Pancreas (tissue), 10 donors: ENCODE data around the gene F2RL3. TPM values are rescaled to one million over a fixed set of nuclear protein-coding genes. Genes with fewer than 3 reads are reported as not detected.

ENCODE experiments used
- ATAC-seq, 4 donors: fragments of 200-7000 bp; cut with Tn5 transposase; one replicate each; pipeline versions ENCODE4 v1.8.0 to v1.9.1; 2020; ENCODE audit warnings: mild to moderate bottlenecking in 4 of 4, moderate library complexity in 4 of 4
- DNase-seq, 6 donors: peaks; one replicate each; pipeline ENCODE4 v3.0.0-alpha.2; 2020
- FAIRE-seq: peaks from 2 replicates; lab custom pipeline; 2012; peaks lifted over from hg19 to GRCh38; lab: Jason Lieb, UNC
- H3K27ac ChIP-seq, 4 donors: fragments of 200-600 bp; sonication (generic); 1 replicate in 3 of 4; 2 replicates in 1 of 4; pipeline versions ENCODE4 v1.5.0 to v1.8.0; 2020
- H3K27me3 ChIP-seq, 4 donors: fragments of 200-600 bp; one replicate each; pipeline ENCODE4 v1.8.0; 2021
- H3K36me3 ChIP-seq, 3 donors: fragments of 200-600 bp; sonication (generic) in 1 of 3; one replicate each; pipeline versions ENCODE4 v1.5.0 to v1.8.0; 2020 to 2021
- H3K4me1 ChIP-seq, 3 donors: fragments of 200-600 bp; one replicate each; pipeline ENCODE4 v1.8.0; 2021
- H3K4me3 ChIP-seq, 4 donors: fragments of 200-600 bp; sonication (generic) in 2 of 4; one replicate each; pipeline versions ENCODE4 v1.5.0 to v1.8.0; 2020 to 2021
- H3K9me3 ChIP-seq, 4 donors: fragments of 200-600 bp; one replicate each; pipeline ENCODE4 v1.8.0; 2021
- WGBS, 2 donors: extraction: QIAGEN DNeasy Blood & Tissue Kit; methylation state at CpG; one replicate each; pipeline ENCODE4 v1.1.7; 2013; 5-methylcytosine and 5-hydroxymethylcytosine counted together
- intact Hi-C, 3 donors: fragments of 100-400 bp; cut with DNase I; formaldehyde crosslinking; loops; one replicate each; pipeline versions ENCODE4 v1.11.1 to v1.14.2; 2022
- polyA plus RNA-seq, 2 donors: library from polyadenylated mRNA; stranded (reverse); fragments of 200-250 nt; gene quantifications; one replicate each; pipeline ENCODE4 v1.2.3, GENCODE V29; 2013
- total RNA-seq, 6 donors: library from RNA; stranded (reverse); fragmentation: NEBNext Ultra II Directional in 4 of 6; extraction: Animal tissue kit (Norgen Biotek cat#: 25700) in 4 of 6; gene quantifications; one replicate each; pipeline versions ENCODE4 v1.2.1 to v1.2.4, GENCODE V29; 2021 to 2023
- TF ChIP-seq, protein P1 (sequence below), 4 donors: fragments of 200-600 bp; sonication (generic) in 3 of 4; IDR thresholded peaks; one replicate each; pipeline versions ENCODE4 v1.5.0 to v1.8.0; 2021; ENCODE audit warnings: antibody characterized with exemption in 4 of 4
- donor health status: healthy with polysubstance abuse.
- donor health status: DM: no; HTN: no; CAD: no; lungs with moderate emphysema.
- donor health status: DM: no; HTN: no; CAD: no.
- donor health status: control.
- donor health status: control.
- donor health status: Bipolar disorder and iron deficiency.
- donor health status: DM: yes; HTN: yes; CAD: no.
- donor health status: DM: no; HTN: no; CAD: no.
- donor health status: DM: no; HTN: no; CAD: no.
- donor health status: DM: yes; HTN: yes; CAD: no.

F2RL3 gene
- total RNA-seq (1 to 10 TPM in 5 of 6 donors, under 1 TPM in 1; 0.24 to 4.4 (median 1.2) TPM), polyA plus RNA-seq (1 to 10 TPM; 2.4 to 9.0 TPM)

DNA sequence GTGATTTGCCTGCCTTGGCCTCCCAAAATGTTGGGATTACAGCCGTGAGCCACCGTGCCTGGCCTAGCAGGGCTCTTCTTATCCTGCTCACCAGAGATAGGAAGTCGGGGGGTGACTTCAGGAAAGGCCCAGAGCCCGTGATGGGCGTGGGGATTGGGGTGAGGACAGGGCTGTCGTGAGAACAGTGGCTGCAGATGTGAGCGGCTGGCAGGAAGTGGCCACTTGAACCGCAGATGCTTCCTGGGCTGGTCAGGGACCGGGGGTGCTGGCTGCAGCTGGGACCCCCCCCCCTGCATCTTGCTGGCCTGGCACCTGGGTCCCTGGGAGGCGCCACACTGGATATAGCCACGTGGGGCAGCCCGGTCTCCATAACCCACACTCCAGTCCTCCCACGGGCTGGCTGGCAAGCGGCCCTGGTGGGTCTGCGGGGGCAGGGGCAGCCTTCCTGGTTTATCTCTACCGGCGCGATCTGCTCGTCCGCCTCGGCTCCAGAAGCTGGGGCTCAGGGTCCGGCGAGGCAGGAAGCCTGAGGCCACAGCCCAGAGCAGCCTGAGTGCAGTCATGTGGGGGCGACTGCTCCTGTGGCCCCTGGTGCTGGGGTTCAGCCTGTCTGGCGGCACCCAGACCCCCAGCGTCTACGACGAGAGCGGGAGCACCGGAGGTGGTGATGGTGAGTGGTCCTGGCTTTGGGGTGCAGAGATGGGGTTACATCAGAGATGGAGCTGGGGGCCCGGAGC lies at the start of gene F2RL3:
Gene F2RL3 (plus strand): TSS at position 371 of the 737 bp plus-strand sequence. CDS start 191 bp downstream, at position 562.
- ATAC-seq (peak in 2 of 4 donors; percentile 13 to 37), DNase-seq (peak in 1 of 6 donors; percentile 64), FAIRE-seq (no peak)
- Histone ChIP-seq H3K9me3 (no peaks in the 10 kb centered on the region), H3K36me3 (no peaks in the 10 kb centered on the region), H3K4me1 (no peaks in the 10 kb centered on the region), H3K4me3 (peak within 1 kb of the TSS in 1 of 4 donors; percentile 2), H3K27ac (peak within 1 kb of the TSS in 1 of 4 donors; percentile 37), H3K27me3 (no peaks in the 10 kb centered on the region)
- TF ChIP-seq, protein P1, sequence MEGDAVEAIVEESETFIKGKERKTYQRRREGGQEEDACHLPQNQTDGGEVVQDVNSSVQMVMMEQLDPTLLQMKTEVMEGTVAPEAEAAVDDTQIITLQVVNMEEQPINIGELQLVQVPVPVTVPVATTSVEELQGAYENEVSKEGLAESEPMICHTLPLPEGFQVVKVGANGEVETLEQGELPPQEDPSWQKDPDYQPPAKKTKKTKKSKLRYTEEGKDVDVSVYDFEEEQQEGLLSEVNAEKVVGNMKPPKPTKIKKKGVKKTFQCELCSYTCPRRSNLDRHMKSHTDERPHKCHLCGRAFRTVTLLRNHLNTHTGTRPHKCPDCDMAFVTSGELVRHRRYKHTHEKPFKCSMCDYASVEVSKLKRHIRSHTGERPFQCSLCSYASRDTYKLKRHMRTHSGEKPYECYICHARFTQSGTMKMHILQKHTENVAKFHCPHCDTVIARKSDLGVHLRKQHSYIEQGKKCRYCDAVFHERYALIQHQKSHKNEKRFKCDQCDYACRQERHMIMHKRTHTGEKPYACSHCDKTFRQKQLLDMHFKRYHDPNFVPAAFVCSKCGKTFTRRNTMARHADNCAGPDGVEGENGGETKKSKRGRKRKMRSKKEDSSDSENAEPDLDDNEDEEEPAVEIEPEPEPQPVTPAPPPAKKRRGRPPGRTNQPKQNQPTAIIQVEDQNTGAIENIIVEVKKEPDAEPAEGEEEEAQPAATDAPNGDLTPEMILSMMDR (IDR thresholded peaks at IDR 0.05) = no peak
- 34 to 38% methylated on average over 30 to 31 of the region's 31 CpGs for WGBS, 2 donors
- intact Hi-C loops = no loop called here

DNA sequence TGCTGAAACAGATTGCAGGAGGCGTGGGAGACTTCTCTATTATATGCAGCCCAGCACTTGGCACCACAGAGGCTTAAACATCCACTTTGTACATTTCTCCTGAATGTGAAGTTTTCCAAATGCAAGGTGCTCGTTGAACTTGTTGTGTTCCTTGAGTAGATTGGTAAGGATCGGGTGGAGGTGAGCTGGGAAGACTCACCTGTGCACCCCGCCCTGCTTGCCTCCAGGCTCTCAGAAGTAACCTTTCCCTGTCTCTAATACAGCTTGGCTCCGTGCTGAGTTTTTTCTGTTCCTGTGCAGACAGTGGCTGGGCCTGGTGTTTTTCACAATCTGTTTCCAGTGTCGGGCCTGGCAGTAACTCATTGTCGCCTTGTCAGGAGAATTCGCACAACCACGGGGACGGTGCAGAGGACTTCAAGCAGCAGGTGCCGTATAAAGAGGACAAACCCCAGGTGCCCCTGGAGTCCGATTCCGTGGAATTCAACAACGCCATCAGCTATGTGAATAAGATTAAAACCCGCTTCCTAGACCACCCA lies 47.3 kb upstream of the F2RL3 start:
- no peak overlapping the region for H3K27ac ChIP-seq
- H3K27me3 ChIP-seq = no peaks in the 10 kb centered on the region
- WGBS, 2 donors = 92 to 94% methylated on average over 15 of the region's 15 CpGs
- no peaks in the 10 kb centered on the region for H3K9me3 ChIP-seq
- DNase-seq = no peak
- H3K4me3 ChIP-seq = no peak overlapping the region
- peaks cover 0 to 31% (median 5%) of the 10 kb centered on the region in 3 donors for H3K36me3 ChIP-seq
- FAIRE-seq = no peak
- ATAC-seq = no peak
- no peaks in the 10 kb centered on the region for H3K4me1 ChIP-seq
- TF ChIP-seq, protein P1 (IDR thresholded peaks at IDR 0.05) = no peak
- intact Hi-C loops = no loop called here

GRCh38 chr19:16846901-16847300 lies 41.9 kb upstream of the F2RL3 start:
- H3K9me3 ChIP-seq = no peaks in the 10 kb centered on the region
- no peaks in the 10 kb centered on the region for H3K4me1 ChIP-seq
- WGBS, 2 donors = 93 to 95% methylated on average over 16 of the region's 16 CpGs
- ATAC-seq (no peak), FAIRE-seq (no peak), DNase-seq (no peak)
- no peak overlapping the region for H3K27ac ChIP-seq
- no peak overlapping the region for H3K4me3 ChIP-seq
- H3K27me3 ChIP-seq = no peaks in the 10 kb centered on the region
- TF ChIP-seq, protein P1 (IDR thresholded peaks at IDR 0.05) = no peak
- H3K36me3 ChIP-seq = peaks cover 0 to 49% (median 22%) of the 10 kb centered on the region in 3 donors
- intact Hi-C loops = no loop called here

GRCh38 chr19:16847430-16847829 lies 41.4 kb upstream of the F2RL3 start:
- no peak for FAIRE-seq
- Histone ChIP-seq H3K9me3 (no peaks in the 10 kb centered on the region), H3K36me3 (peaks cover 0 to 54% (median 22%) of the 10 kb centered on the region in 3 donors), H3K27me3 (no peaks in the 10 kb centered on the region), H3K27ac (no peak overlapping the region), H3K4me3 (no peak overlapping the region), H3K4me1 (no peaks in the 10 kb centered on the region)
- TF ChIP-seq, protein P1 (IDR thresholded peaks at IDR 0.05) = no peak
- ATAC-seq = peak in 2 of 4 donors; percentile 45 to 72
- no peak for DNase-seq
- 94 to 98% methylated on average over 6 of the region's 6 CpGs for WGBS, 2 donors
- intact Hi-C loops = no loop called here

DNA sequence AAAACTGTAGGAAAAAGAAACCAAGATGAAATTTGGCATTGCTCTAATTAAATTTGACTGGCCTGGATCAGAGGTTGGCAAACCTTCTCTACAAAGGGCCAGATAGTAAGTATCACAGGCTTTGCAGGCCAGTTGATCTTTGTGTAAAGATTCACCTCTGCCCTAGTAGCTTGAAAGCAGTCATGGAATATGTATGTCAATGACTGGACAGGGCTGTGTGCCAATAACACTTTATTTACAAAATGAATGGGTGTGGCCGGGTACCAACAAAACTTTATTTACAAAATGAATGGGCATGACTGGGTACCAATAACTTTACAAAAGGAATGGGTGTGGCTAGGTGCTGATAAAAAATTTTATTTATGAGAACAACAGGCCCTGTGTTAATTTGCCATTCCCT lies 39.6 kb upstream of the F2RL3 start:
- FAIRE-seq (no peak), ATAC-seq (no peak), DNase-seq (no peak)
- Histone ChIP-seq H3K4me1 (no peaks in the 10 kb centered on the region), H3K9me3 (no peaks in the 10 kb centered on the region), H3K27ac (no peak overlapping the region), H3K4me3 (no peak overlapping the region), H3K27me3 (no peaks in the 10 kb centered on the region), H3K36me3 (peaks cover 5 to 62% (median 26%) of the 10 kb centered on the region in 3 donors)
- intact Hi-C loops = no loop called here
- TF ChIP-seq, protein P1 (IDR thresholded peaks at IDR 0.05) = no peak
- 79 to 87% methylated on average over 1 of the region's 1 CpG for WGBS, 2 donors
